ENCODE data around the gene CCNI2.
"Not testable (repeated sequence)": the region's sequence is repeated elsewhere in the genome, so short reads cannot be mapped to it uniquely, and the experiment has no call there.

The CCNI2 gene

DNA sequence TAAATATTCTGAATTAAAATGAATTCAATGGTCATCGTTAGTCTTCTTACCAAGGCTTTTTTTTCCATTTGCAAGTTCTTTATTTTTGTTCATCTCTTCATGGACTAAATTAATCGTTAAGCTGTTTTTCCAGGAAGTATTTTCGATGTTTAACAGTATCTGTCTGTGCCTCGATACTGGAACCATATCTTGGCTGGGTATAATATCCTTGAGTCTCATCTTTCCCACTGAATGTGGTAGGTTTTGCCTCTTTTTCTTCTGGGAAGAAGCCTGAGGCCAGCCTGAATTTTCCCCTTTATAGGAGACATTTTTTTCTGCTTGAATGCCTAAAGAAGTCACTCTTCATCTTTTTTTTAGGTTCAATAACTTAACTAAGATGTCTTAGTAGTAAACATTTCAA is 33.8 kb downstream of the CCNI2 start:
- DNase-seq (ENCODE audit: low read depth) = no peak

GRCh38 chr5:132782101-132782500 is 34.9 kb downstream of the CCNI2 start:
- DNase-seq (ENCODE audit: low read depth) = no peak

DNA sequence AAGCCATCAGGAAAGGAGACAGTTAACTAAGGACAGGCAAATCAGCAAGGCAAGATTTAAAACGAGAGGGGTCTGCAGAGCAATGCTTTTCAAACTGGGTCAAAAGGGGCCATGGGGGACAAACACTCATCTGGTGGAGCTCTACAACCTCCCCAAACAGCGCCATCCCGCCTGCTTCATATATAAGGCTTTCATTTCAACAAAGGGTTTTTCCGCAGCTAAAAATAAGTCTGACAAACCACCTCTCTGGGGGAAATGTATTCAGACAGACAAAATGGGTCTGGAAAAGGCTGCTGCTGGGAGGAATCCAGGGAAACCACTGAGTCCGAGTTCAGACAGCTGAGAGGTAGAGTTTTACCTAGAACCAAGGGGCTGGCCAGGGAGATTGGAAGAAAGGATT is 38.1 kb downstream of the CCNI2 start:
- no peak for DNase-seq (ENCODE audit: low read depth)

DNA sequence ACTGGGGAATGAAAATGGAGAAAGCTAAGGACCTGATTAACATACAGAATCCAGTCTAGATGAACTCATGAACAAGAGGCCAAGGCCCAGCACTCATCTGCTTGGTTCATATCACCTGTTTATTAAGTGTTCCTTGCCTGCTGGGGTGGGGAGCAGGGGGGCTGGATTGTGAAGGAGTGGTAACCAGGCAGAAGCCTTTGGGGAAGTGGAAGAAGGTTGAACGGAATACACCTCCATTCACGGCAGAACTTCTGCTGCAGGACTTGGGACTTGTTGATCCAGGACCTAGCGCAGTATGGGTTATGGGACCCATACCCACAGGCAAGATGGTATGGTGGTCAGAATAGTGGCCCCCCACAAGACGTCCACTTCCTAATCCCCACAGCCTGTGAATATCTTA is 38.6 kb downstream of the CCNI2 start:
- DNase-seq (ENCODE audit: low read depth) = no peak

DNA sequence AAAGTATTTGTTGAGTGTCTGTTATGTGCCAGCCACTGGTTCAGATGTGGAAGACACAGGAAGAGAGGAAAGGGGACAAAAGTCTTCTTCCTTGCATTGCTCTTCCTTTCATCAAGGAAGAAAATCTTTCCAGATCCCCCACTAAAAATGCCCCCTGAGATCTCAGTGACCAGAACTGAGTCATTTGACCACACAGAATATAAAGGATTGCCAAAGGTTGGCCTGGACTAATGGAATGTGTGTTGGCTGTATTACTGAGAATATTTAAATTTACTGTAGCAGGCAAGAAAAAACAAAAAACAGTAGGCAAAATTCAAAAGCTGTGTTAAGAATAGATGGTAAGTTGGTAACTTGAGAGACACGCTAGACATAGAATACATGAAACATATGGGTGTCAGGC is 39.9 kb downstream of the CCNI2 start:
- DNase-seq (ENCODE audit: low read depth) = no peak

GRCh38 chr5:132788508-132788907 is 41.3 kb downstream of the CCNI2 start:
- DNase-seq (ENCODE audit: low read depth) = no peak

- DNase-seq (ENCODE audit: low read depth) = no peak
Measured at GRCh38 chr5:132788990-132789886, 42.0 kb downstream of the CCNI2 start.

DNA sequence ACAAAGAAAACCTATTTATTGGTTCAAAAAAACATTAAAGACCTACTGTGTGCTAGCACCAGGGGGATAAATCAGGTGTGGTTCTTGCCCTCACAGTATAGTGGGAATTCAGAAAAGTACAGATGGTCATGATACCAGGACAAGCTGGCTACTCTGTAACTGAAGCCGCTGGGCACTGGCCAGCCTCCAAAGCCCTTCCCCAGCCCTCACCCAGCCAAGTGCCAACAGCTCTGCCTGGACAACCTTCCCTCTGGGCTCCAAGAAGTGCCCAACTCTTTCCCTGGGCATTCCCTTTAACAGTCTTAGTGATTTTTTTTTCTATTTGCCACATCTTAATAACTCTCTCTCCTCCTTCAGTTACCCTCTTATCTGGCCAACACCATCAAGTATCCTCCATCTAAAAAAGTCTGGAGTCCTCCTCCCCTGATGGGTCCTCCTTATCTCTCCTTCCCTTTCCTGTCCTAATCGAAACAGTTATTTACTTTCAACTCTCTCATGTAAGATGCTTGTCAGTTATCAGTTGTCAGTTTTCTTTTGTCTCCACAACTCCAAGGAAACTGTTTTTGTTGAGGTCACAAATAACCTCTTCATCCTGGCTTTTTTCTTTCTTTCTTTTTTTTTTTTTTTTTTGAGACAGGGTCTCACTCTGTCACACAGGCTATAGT is 43.1 kb downstream of the CCNI2 start:
- DNase-seq (ENCODE audit: low read depth) = no peak

DNA sequence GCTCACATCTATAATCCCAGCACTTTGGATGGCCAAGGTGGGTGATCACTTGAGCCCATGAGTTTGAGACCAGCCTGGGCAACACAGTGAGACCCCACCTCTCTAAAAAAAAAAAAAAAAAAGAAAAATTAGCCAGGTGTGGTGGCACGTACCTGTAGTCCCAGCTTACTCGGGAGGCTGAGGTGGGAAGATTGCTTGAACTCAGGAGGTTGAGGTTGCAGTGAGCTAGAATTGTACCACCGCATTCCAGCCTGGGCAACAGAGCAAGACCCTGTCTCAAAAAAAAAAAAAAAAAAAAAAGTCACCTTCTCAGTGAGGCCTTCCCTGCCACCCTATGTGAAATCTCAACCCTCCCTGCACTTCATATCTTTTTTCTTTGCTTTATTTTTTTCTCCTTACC is 43.8 kb downstream of the CCNI2 start:
- DNase-seq (ENCODE audit: low read depth) = no peak

GRCh38 chr5:132797651-132798050 is 50.4 kb downstream of the CCNI2 start:
- DNase-seq (ENCODE audit: low read depth) = no peak

DNA sequence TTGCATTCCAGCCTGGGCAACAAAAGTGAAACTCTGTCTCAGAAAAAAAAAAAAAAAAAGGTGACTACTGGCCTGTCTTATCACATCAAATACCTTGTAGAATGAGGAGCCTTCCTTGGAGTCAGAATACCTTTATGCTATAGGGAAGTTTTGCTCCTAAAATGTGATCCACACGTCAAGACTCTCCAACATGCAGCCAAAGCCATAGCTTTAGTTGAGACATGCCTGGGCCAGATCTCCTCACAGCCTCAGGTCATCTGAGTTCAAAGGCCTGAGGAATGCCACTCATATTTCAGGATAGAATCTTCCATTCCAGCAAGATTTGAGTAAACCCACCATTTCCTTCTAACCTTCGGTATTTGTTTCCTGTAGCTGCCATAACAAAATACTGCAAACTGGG is 52.2 kb downstream of the CCNI2 start:
- DNase-seq (ENCODE audit: low read depth) = no peak

DNA sequence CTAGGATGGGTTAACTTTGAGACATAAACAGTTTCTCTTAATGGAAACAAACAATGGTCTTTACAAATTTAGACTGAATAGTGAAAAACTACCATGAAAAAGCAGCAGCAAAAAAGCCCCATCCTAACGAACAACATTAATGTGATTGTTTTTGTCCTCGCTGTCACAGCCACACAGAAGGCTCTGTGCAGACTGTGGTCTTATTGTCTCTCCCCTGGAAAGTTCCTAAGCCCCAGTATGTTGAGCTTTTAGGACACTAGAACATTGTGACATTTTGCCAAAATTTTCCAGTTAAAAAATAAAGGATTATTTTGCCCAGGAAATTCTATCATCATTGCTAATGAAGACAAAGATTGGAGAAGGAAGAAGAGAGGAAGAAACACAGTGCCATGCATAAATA is 53.3 kb downstream of the CCNI2 start:
- DNase-seq (ENCODE audit: low read depth) = no peak

DNA sequence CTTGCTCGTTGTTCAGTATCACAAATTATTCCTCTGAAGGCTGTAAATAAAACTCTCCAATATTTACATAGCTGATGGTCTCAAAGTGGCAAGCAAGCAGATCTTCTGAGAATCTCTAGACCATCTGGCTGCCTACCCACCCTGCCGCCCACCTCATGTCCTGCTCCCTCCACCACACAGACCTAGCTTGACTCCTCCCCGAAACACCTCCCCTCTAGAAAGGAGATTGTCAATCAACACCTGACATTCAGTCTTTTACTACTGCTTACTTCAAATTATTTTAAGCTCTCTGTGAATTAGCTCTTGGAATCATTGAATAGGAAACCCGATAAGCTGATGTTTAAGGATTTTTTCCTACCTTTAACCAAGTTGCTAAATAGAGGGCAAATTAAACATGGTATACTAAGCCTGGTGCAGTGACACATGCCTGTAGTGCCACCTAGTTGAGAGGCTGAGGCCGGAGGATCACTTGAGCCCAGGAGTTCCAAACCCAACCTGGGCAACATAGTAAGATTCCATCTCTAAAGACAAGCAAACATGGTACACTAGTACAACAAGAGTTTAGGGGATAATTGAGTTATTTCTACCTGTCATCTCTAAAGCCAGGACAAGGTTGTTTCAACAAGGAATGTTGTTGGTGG is 54.9 kb downstream of the CCNI2 start:
- DNase-seq (ENCODE audit: low read depth) = no peak

GRCh38 chr5:132802685-132803066 is 55.5 kb downstream of the CCNI2 start:
- DNase-seq (ENCODE audit: low read depth) = not testable (repeated sequence)
